Activated T-cell treated with anti-CD3 and anti-CD28 coated beads, Interleukin-2, amount 50 U/mL, for 72 hours (primary cell): ENCODE data around the gene PRC1. TPM values are rescaled to one million over a fixed set of nuclear protein-coding genes. Genes with fewer than 3 reads are reported as not detected.
A peak's percentile ranks its signal among the peaks of the same experiment; 100 is the strongest.
"Not testable (repeated sequence)": the region's sequence is repeated elsewhere in the genome, so short reads cannot be mapped to it uniquely, and the experiment has no call there.

Experiments used
- ATAC-seq, 2 donors: fragments of 150-1000 bp; cut with Tn5 transposase; replicated peaks in 1 of 2; 2 replicates each; pipeline ENCODE4 v1.10.0; 2021; ENCODE audit warnings: moderate library complexity in 2 of 2, mild to moderate bottlenecking in 1 of 2
- DNase-seq, 2 donors: peaks; one replicate each; pipeline ENCODE4 v3.0.0; 2021 to 2022; ENCODE audit warnings: mixed read lengths in 1 of 2
- H3K27ac Mint-ChIP-seq: one replicate; pipeline ENCODE4 v1.8.0; 2022; ENCODE audit warnings: mild to moderate bottlenecking, moderate library complexity, mixed read lengths
- H3K27me3 Mint-ChIP-seq: one replicate; pipeline ENCODE4 v1.8.0; 2022; ENCODE audit warnings: low read depth, mixed read lengths
- H3K36me3 Mint-ChIP-seq, 2 donors: one replicate each; pipeline ENCODE4 v1.8.0; 2022; ENCODE audit warnings: mixed read lengths in 2 of 2, mild to moderate bottlenecking in 1 of 2; ENCODE audit not compliant: insufficient read depth in 2 of 2
- H3K4me1 Mint-ChIP-seq: one replicate; pipeline ENCODE4 v1.8.0; 2022; ENCODE audit warnings: low read depth, mixed read lengths
- H3K4me3 Mint-ChIP-seq, 2 donors: one replicate each; pipeline ENCODE4 v1.8.0; 2022; ENCODE audit warnings: mild to moderate bottlenecking in 2 of 2, mixed read lengths in 2 of 2, moderate library complexity in 2 of 2
- H3K9me3 Mint-ChIP-seq, 2 donors: one replicate each; pipeline ENCODE4 v1.8.0; 2022; ENCODE audit warnings: mixed read lengths in 2 of 2
- total RNA-seq, 2 donors: library from RNA; stranded (reverse); gene quantifications; one replicate each; pipeline ENCODE4 v1.2.3, GENCODE V29; 2022

Gene PRC1
- total RNA-seq, 2 donors from 2014 or later, result 111 to 115 TPM

GRCh38 chr15:90931828-90932659 is 62.3 kb downstream of the PRC1 start, which contains the start of gene HDDC3:
HDDC3 (minus strand) TSS chr15:90932549; CDS start chr15:90932540, 9 bp downstream.
- H3K36me3 Mint-ChIP-seq, result peaks cover 2 to 16% of the 10 kb centered on the region in 2 donors
- DNase-seq (peak; percentile 94 to 98), ATAC-seq (peak; percentile 62 to 66)
- peaks cover 72% of the 10 kb centered on the region for H3K4me1 Mint-ChIP-seq
- peak within 1 kb of the TSS; percentile 98 for H3K27ac Mint-ChIP-seq
- H3K27me3 Mint-ChIP-seq, result no peaks in the 10 kb centered on the region
- H3K9me3 Mint-ChIP-seq, result no peaks in the 10 kb centered on the region
- H3K4me3 Mint-ChIP-seq, result peak within 1 kb of the TSS; percentile 99

- H3K4me1 Mint-ChIP-seq, result peaks cover 66% of the 10 kb centered on the region
- H3K9me3 Mint-ChIP-seq, result no peaks in the 10 kb centered on the region
- ATAC-seq, result no peak
Observed at GRCh38 chr15:90931575-90931827, 62.8 kb downstream of the PRC1 start.

GRCh38 chr15:90930861-90931574 is 63.3 kb downstream of the PRC1 start:
- Mint-ChIP-seq H3K4me1 (peaks cover 61% of the 10 kb centered on the region), H3K27me3 (no peaks in the 10 kb centered on the region), H3K27ac (peak overlapping the region; percentile 98), H3K9me3 (no peaks in the 10 kb centered on the region), H3K4me3 (peak overlapping the region; percentile 99), H3K36me3 (peaks cover 2 to 9% of the 10 kb centered on the region in 2 donors)
- ATAC-seq (no peak), DNase-seq (peak in 1 of 2 donors; percentile 8)

More at GRCh38 chr15:90931575-90931827, 62.8 kb downstream of the PRC1 start:
- peak overlapping the region; percentile 98 for H3K27ac Mint-ChIP-seq
- peaks cover 2 to 14% of the 10 kb centered on the region in 2 donors for H3K36me3 Mint-ChIP-seq
- DNase-seq, result no peak
- H3K4me3 Mint-ChIP-seq, result peak overlapping the region; percentile 99
- H3K27me3 Mint-ChIP-seq, result no peaks in the 10 kb centered on the region

GRCh38 chr15:90929246-90930019 is 64.9 kb downstream of the PRC1 start:
- peaks cover 2 to 8% of the 10 kb centered on the region in 2 donors for H3K36me3 Mint-ChIP-seq
- peak overlapping the region; percentile 98 for H3K27ac Mint-ChIP-seq
- peaks cover 61% of the 10 kb centered on the region for H3K4me1 Mint-ChIP-seq
- H3K9me3 Mint-ChIP-seq, result no peaks in the 10 kb centered on the region
- H3K27me3 Mint-ChIP-seq, result no peaks in the 10 kb centered on the region
- ATAC-seq (no peak), DNase-seq (no peak)
- H3K4me3 Mint-ChIP-seq, result peak overlapping the region; percentile 99

- peak overlapping the region; percentile 61 to 76 for H3K4me3 Mint-ChIP-seq
Observed at GRCh38 chr15:90928106-90928505, 66.2 kb downstream of the PRC1 start.

GRCh38 chr15:90926766-90927165 is 67.6 kb downstream of the PRC1 start:
- not testable (repeated sequence) for H3K4me3 Mint-ChIP-seq, H3K9me3 Mint-ChIP-seq, H3K36me3 Mint-ChIP-seq, ATAC-seq, H3K27me3 Mint-ChIP-seq, DNase-seq, H3K27ac Mint-ChIP-seq
- peaks cover 64% of the 10 kb centered on the region for H3K4me1 Mint-ChIP-seq

More at GRCh38 chr15:90928106-90928505, 66.2 kb downstream of the PRC1 start:
- peak overlapping the region; percentile 82 for H3K27ac Mint-ChIP-seq
- not testable (repeated sequence) for DNase-seq, H3K9me3 Mint-ChIP-seq, H3K27me3 Mint-ChIP-seq, ATAC-seq
- H3K4me1 Mint-ChIP-seq, result peaks cover 61% of the 10 kb centered on the region
- H3K36me3 Mint-ChIP-seq, result peaks cover 2 to 10% of the 10 kb centered on the region in 2 donors

GRCh38 chr15:90924375-90924774 is 70.0 kb downstream of the PRC1 start:
- DNase-seq (peak in 1 of 2 donors; percentile 43), ATAC-seq (peak; percentile 51 to 70)
- no peaks in the 10 kb centered on the region for H3K27me3 Mint-ChIP-seq
- H3K36me3 Mint-ChIP-seq, result peaks cover 5 to 14% of the 10 kb centered on the region in 2 donors
- peaks cover 46% of the 10 kb centered on the region for H3K4me1 Mint-ChIP-seq
- no peaks in the 10 kb centered on the region for H3K9me3 Mint-ChIP-seq
- peak overlapping the region; percentile 83 for H3K27ac Mint-ChIP-seq
- peak overlapping the region in 1 of 2 donors; percentile 69 for H3K4me3 Mint-ChIP-seq

GRCh38 chr15:90922712-90923322 is 71.5 kb downstream of the PRC1 start:
- Mint-ChIP-seq H3K4me1 (peaks cover 34% of the 10 kb centered on the region), H3K4me3 (peak overlapping the region in 1 of 2 donors; percentile 69), H3K27ac (peak overlapping the region; percentile 58), H3K36me3 (peaks cover 5 to 18% of the 10 kb centered on the region in 2 donors)
- DNase-seq (peak; percentile 66 to 67), ATAC-seq (peak; percentile 96 to 98)
- H3K27me3 Mint-ChIP-seq, H3K9me3 Mint-ChIP-seq: not testable (repeated sequence)

- Mint-ChIP-seq H3K4me1 (peaks cover 34% of the 10 kb centered on the region), H3K9me3 (no peaks in the 10 kb centered on the region), H3K27ac (no peak overlapping the region), H3K36me3 (peaks cover 5 to 23% of the 10 kb centered on the region in 2 donors), H3K27me3 (no peaks in the 10 kb centered on the region), H3K4me3 (no peak overlapping the region)
- ATAC-seq (no peak), DNase-seq (no peak)
Observed at GRCh38 chr15:90921887-90922286, 72.4 kb downstream of the PRC1 start.

GRCh38 chr15:90918835-90919234 is 75.5 kb downstream of the PRC1 start:
- Mint-ChIP-seq H3K4me1 (peaks cover 20% of the 10 kb centered on the region), H3K36me3 (peaks cover 7 to 24% of the 10 kb centered on the region in 2 donors), H3K4me3 (no peak overlapping the region), H3K27ac (no peak overlapping the region), H3K9me3 (no peaks in the 10 kb centered on the region), H3K27me3 (no peaks in the 10 kb centered on the region)
- DNase-seq, result no peak
- ATAC-seq, result no peak

- Mint-ChIP-seq H3K4me3 (no peak overlapping the region), H3K9me3 (no peaks in the 10 kb centered on the region), H3K27ac (no peak overlapping the region), H3K36me3 (peaks cover 7 to 25% of the 10 kb centered on the region in 2 donors), H3K4me1 (peaks cover 14% of the 10 kb centered on the region), H3K27me3 (no peaks in the 10 kb centered on the region)
- ATAC-seq, result no peak
- DNase-seq, result no peak
Observed at GRCh38 chr15:90918034-90918788, 76.1 kb downstream of the PRC1 start.

- Mint-ChIP-seq H3K4me3 (no peak overlapping the region), H3K27me3 (no peaks in the 10 kb centered on the region), H3K9me3 (no peaks in the 10 kb centered on the region), H3K36me3 (peaks cover 7 to 28% of the 10 kb centered on the region in 2 donors), H3K4me1 (peaks cover 7% of the 10 kb centered on the region), H3K27ac (no peak overlapping the region)
- DNase-seq, result no peak
- no peak for ATAC-seq
Observed at GRCh38 chr15:90917569-90917968, 76.8 kb downstream of the PRC1 start.
